H1 (cell line): Measurements from ENCODE around the gene DGCR8. TPM values are rescaled to one million over a fixed set of nuclear protein-coding genes. Genes with fewer than 3 reads are reported as not detected.

ENCODE experiments used
- CTCF ChIA-PET: fragments of 300-600 bp; sonication (Branson Sonifier 250); formaldehyde crosslinking; loops from one replicate; lab custom pipeline; 2021; ENCODE audit not compliant: partially characterized antibody; lab: Charles Lee
- POLR2A ChIA-PET: fragments of 300-600 bp; sonication (Branson Sonifier 250); formaldehyde crosslinking; loops from one replicate; lab custom pipeline; 2021; ENCODE audit warnings: inconsistent platforms; ENCODE audit not compliant: partially characterized antibody; lab: Charles Lee
- DNase-seq, 2 experiments: peaks; one replicate each; pipeline versions ENCODE4 v3.0.0 to v3.0.0-alpha.2; 2010 to 2022; ENCODE audit warnings: low spot score in 2 of 2, low read depth in 1 of 2, mixed read lengths in 1 of 2
- FAIRE-seq: peaks from 2 replicates; lab custom pipeline; 2011; peaks lifted over from hg19 to GRCh38; lab: Jason Lieb, UNC
- H2AFZ ChIP-seq: 2 replicates; pipeline ENCODE4 v1.8.1; 2012; ENCODE audit warnings: low read length, inconsistent platforms
- H2AK5ac ChIP-seq: 2 replicates; pipeline ENCODE4 v1.6.1; 2013; ENCODE audit warnings: low read depth, low read length
- H2BK120ac ChIP-seq: replicated peaks from 2 replicates; pipeline ENCODE3; 2013; ENCODE audit warnings: low read depth, low read length, inconsistent platforms
- H2BK12ac ChIP-seq: 2 replicates; pipeline ENCODE4 v1.6.1; 2013; ENCODE audit warnings: low read depth, low read length
- H2BK15ac ChIP-seq: 2 replicates; pipeline ENCODE4 v1.6.1; 2013; ENCODE audit warnings: low read length
- H2BK20ac ChIP-seq: 2 replicates; pipeline ENCODE4 v1.6.1; 2013; ENCODE audit warnings: low read length
- H2BK5ac ChIP-seq: 2 replicates; pipeline ENCODE4 v1.6.1; 2013; ENCODE audit warnings: low read depth, low read length
- H3K14ac ChIP-seq: 2 replicates; pipeline ENCODE4 v1.6.1; 2013; ENCODE audit warnings: inconsistent platforms; ENCODE audit not compliant: insufficient read length
- H3K18ac ChIP-seq: 2 replicates; pipeline ENCODE4 v1.6.1; 2013; ENCODE audit warnings: low read length; ENCODE audit errors: extremely low read depth
- H3K23ac ChIP-seq: 2 replicates; pipeline ENCODE4 v1.6.1; 2013; ENCODE audit warnings: inconsistent platforms; ENCODE audit not compliant: insufficient read length
- H3K23me2 ChIP-seq: 2 replicates; pipeline ENCODE4 v1.6.1; 2013; ENCODE audit warnings: low read depth, low read length
- H3K27ac ChIP-seq: 2 replicates; pipeline ENCODE4 v1.6.1; 2011; ENCODE audit warnings: low read depth, low read length, inconsistent platforms
- H3K27me3 ChIP-seq, 4 experiments: replicated peaks in 1 of 4; 1 replicate in 1 of 4; 2 replicates in 3 of 4; pipeline versions ENCODE4 v1.6.1 to v1.8.1; 2011 to 2013; ENCODE audit warnings: low read length in 3 of 4, mild to moderate bottlenecking in 3 of 4, inconsistent platforms in 2 of 4, mixed read lengths in 2 of 4, moderate library complexity in 1 of 4; ENCODE audit not compliant: control insufficient read depth in 3 of 4, insufficient read depth in 3 of 4; ENCODE audit errors: extremely low read depth in 1 of 4
- H3K36me3 ChIP-seq, 4 experiments: 2 replicates each; pipeline versions ENCODE4 v1.6.1 to v1.8.1; 2011 to 2013; ENCODE audit warnings: mild to moderate bottlenecking in 4 of 4, low read length in 3 of 4, moderate library complexity in 2 of 4, control low read depth in 1 of 4, inconsistent platforms in 1 of 4; ENCODE audit not compliant: insufficient read depth in 4 of 4, control insufficient read depth in 2 of 4
- H3K4ac ChIP-seq: replicated peaks from 2 replicates; pipeline ENCODE3; 2013; ENCODE audit warnings: low read length, low read depth, mixed read lengths, inconsistent platforms; ENCODE audit not compliant: insufficient read length
- H3K4me1 ChIP-seq, 4 experiments: replicated peaks in 1 of 4; 1 replicate in 1 of 4; 2 replicates in 3 of 4; pipeline versions ENCODE4 v1.6.1 to v1.8.1; 2011 to 2013; ENCODE audit warnings: low read length in 3 of 4, inconsistent platforms in 2 of 4, mixed read lengths in 1 of 4; ENCODE audit not compliant: insufficient read depth in 4 of 4, control insufficient read depth in 3 of 4
- H3K4me2 ChIP-seq, 2 experiments: 2 replicates each; pipeline versions ENCODE4 v1.6.1 to v1.8.1; 2011 to 2013; ENCODE audit warnings: low read depth in 2 of 2, low read length in 2 of 2, control low read depth in 1 of 2, inconsistent platforms in 1 of 2, mild to moderate bottlenecking in 1 of 2; ENCODE audit not compliant: insufficient read depth in 1 of 2
- H3K4me3 ChIP-seq, 4 experiments: fragments of 200-600, 300-600 bp in 1 of 4; sonication (generic), shearing (Covaris generic), sonication (Bioruptor Twin) in 1 of 4; 2 replicates each; pipeline versions ENCODE4 v1.5.1 to v1.8.1; 2011 to 2016; ENCODE audit warnings: low read length in 4 of 4, low read depth in 3 of 4, control low read depth in 2 of 4, inconsistent platforms in 2 of 4, mild to moderate bottlenecking in 2 of 4, mixed read lengths in 1 of 4, moderate library complexity in 1 of 4; ENCODE audit not compliant: insufficient read depth in 2 of 4; ENCODE audit errors: extremely low read depth in 1 of 4
- H3K56ac ChIP-seq: replicated peaks from 2 replicates; pipeline ENCODE3; 2013; ENCODE audit warnings: low read depth, mild to moderate bottlenecking, mixed read lengths, low read length, inconsistent platforms; ENCODE audit not compliant: insufficient read length
- H3K79me1 ChIP-seq: 2 replicates; pipeline ENCODE4 v1.6.1; 2013; ENCODE audit warnings: low read depth, low read length, control low read depth
- H3K79me2 ChIP-seq, 2 experiments: 2 replicates each; pipeline versions ENCODE4 v1.6.1 to v1.8.1; 2012 to 2013; ENCODE audit warnings: low read length in 2 of 2, mild to moderate bottlenecking in 2 of 2, inconsistent platforms in 1 of 2; ENCODE audit not compliant: insufficient read depth in 2 of 2, control insufficient read depth in 1 of 2
- H3K9ac ChIP-seq, 4 experiments: replicated peaks in 1 of 4; 1 replicate in 1 of 4; 2 replicates in 3 of 4; pipeline versions ENCODE4 v1.6.1 to v1.8.1; 2011 to 2013; ENCODE audit warnings: low read depth in 3 of 4, low read length in 3 of 4, control low read depth in 2 of 4, mild to moderate bottlenecking in 2 of 4, moderate library complexity in 2 of 4, inconsistent platforms in 1 of 4; ENCODE audit errors: extremely low read depth in 1 of 4
- H3K9me3 ChIP-seq, 2 experiments: 2 replicates each; pipeline versions ENCODE4 v1.6.1 to v1.8.1; 2012 to 2013; ENCODE audit warnings: mild to moderate bottlenecking in 2 of 2, moderate library complexity in 2 of 2, control low read depth in 1 of 2, inconsistent platforms in 1 of 2, low read depth in 1 of 2, low read length in 1 of 2, mixed read lengths in 1 of 2; ENCODE audit not compliant: insufficient read depth in 2 of 2
- H4K20me1 ChIP-seq, 2 experiments: replicated peaks in 1 of 2; 2 replicates each; pipeline versions ENCODE3 to v1.8.1; 2011 to 2013; ENCODE audit warnings: inconsistent platforms in 2 of 2, low read length in 2 of 2, mild to moderate bottlenecking in 1 of 2; ENCODE audit not compliant: insufficient read depth in 2 of 2, control insufficient read depth in 1 of 2
- H4K5ac ChIP-seq: 2 replicates; pipeline ENCODE4 v1.6.1; 2013; ENCODE audit warnings: low read length, low read depth, mixed read lengths, inconsistent platforms; ENCODE audit not compliant: insufficient read length
- H4K8ac ChIP-seq: 2 replicates; pipeline ENCODE4 v1.8.0; 2013; ENCODE audit warnings: mild to moderate bottlenecking, moderate library complexity, low read length, inconsistent platforms; ENCODE audit not compliant: insufficient read depth; ENCODE audit errors: extremely low read depth
- H4K91ac ChIP-seq: replicated peaks from 2 replicates; pipeline ENCODE3; 2013; ENCODE audit warnings: low read length, mixed read lengths, inconsistent platforms; ENCODE audit not compliant: insufficient read length
- CBX8 ChIP-seq: fragments of 300-800, 300-1000 bp; sonication (generic); IDR thresholded peaks from 2 replicates; pipeline ENCODE4 v1.7.1; 2016; ENCODE audit warnings: low read depth, low read length, borderline replicate concordance
- CREB1 ChIP-seq: IDR thresholded peaks from 2 replicates; pipeline ENCODE4 v1.6.1; 2012; ENCODE audit warnings: inconsistent platforms
- EGR1 ChIP-seq: IDR thresholded peaks from 2 replicates; pipeline ENCODE4 v1.6.1; 2011; ENCODE audit warnings: low read depth, low read length, borderline replicate concordance
- EZH2 ChIP-seq: fragments of 200-600 bp; sonication (generic); IDR thresholded peaks from 2 replicates; pipeline ENCODE4 v1.7.1; 2012; ENCODE audit warnings: low read depth, mild to moderate bottlenecking, moderate library complexity, low read length, inconsistent platforms; ENCODE audit not compliant: severe bottlenecking
- GABPA ChIP-seq: IDR thresholded peaks from 2 replicates; pipeline ENCODE4 v1.6.1; 2011; ENCODE audit warnings: mild to moderate bottlenecking, low read length, moderate library complexity, borderline replicate concordance; ENCODE audit not compliant: insufficient read depth
- JUN ChIP-seq: IDR thresholded peaks from 2 replicates; pipeline ENCODE4 v1.6.1; 2011; ENCODE audit warnings: low read depth, mild to moderate bottlenecking, improper control_type of control experiment, low read length
- TBP ChIP-seq: IDR thresholded peaks from 2 replicates; pipeline ENCODE4 v1.6.1; 2011; ENCODE audit warnings: low read depth, low read length, improper control_type of control experiment
- YY1 ChIP-seq: IDR thresholded peaks from 2 replicates; pipeline ENCODE4 v1.6.1; 2011; ENCODE audit warnings: low read depth, mild to moderate bottlenecking, low read length
- WGBS, 2 experiments: shearing (Covaris generic) in 1 of 2; methylation state at CpG; one replicate each; pipeline versions ENCODE4 v1.1.6 to v1.1.7; 2013 to 2015; ENCODE audit warnings: low lambda C conversion rate in 2 of 2, mixed read lengths in 2 of 2, inconsistent platforms in 1 of 2, low coverage in 1 of 2, missing lambda C conversion rate in 1 of 2; ENCODE audit not compliant: insufficient replicate concordance in 2 of 2, insufficient coverage in 1 of 2, insufficient read length in 1 of 2; ENCODE audit errors: extremely low coverage in 1 of 2, missing lambda C conversion rate in 1 of 2; 5-methylcytosine and 5-hydroxymethylcytosine counted together
- polyA plus RNA-seq, 7 experiments: library from polyadenylated mRNA; depleted of rRNA in 3 of 7; stranded (reverse) in 5 of 7; unstranded in 2 of 7; fragments of >200 nt in 5 of 7; fragments of 200-250 nt in 2 of 7; gene quantifications; 1 replicate in 5 of 7; 2 replicates in 1 of 7; 4 replicates in 1 of 7; pipeline versions ENCODE4 v1.2.1 to v1.2.3, GENCODE V29; 2011 to 2013; ENCODE audit warnings: missing spikeins in 2 of 7, mixed read lengths in 2 of 7
- total RNA-seq: library from RNA; stranded (reverse); fragmentation: NEBNext Ultra II Directional; extraction: Animal tissue kit (Norgen Biotek cat#: 25700); gene quantifications from 2 replicates; pipeline ENCODE4 v1.2.1, GENCODE V29; 2021

DGCR8 gene
- total and polyA plus RNA-seq, 2 of the 8 experiments (the other 6 are each of a cell fraction or from before 2014, with no cell fraction given): 23.7 to 43.7 TPM

- peak within 1 kb of the TSS; percentile 80 for H3K27ac ChIP-seq
- no peak within 1 kb of the TSS for H2AFZ ChIP-seq
- POLR2A ChIA-PET: interaction anchor here (1.8 to 22.7 kb wide), 4 partner anchors 12 to 143 kb away, joined by 4 to 598 read pairs (median 117); partner anchors contain the start of genes DGCR8 and ZDHHC8
- H2BK15ac ChIP-seq: no peak within 1 kb of the TSS; the same call in 1 of the 2 replicates
- H3K36me3 ChIP-seq: peaks cover 22 to 41% (median 32%) of the 10 kb centered on the region in 4 experiments
- no peaks in the 10 kb centered on the region for H3K9me3 ChIP-seq
- peak within 1 kb of the TSS; percentile 76 for H2BK120ac ChIP-seq
- no peak within 1 kb of the TSS for H3K23ac ChIP-seq
- H3K9ac ChIP-seq: peak within 1 kb of the TSS; percentile 57 to 92 (median 84)
- H3K4me3 ChIP-seq: peak within 1 kb of the TSS; percentile 80 to 96 (median 93)
- peaks cover 26 to 49% of the 10 kb centered on the region in 2 experiments for H3K79me2 ChIP-seq
- WGBS, 2 experiments: 91% methylated on average over 30 of the region's 30 CpGs; no CpG with 5 or more reads in 1 of the 2 experiments
- H4K8ac ChIP-seq: peak within 1 kb of the TSS; percentile 92
- peaks cover 0 to 11% (median 5%) of the 10 kb centered on the region in 4 experiments; a peak in 5 of 7 replicates for H3K4me1 ChIP-seq
- no peak within 1 kb of the TSS for H3K14ac ChIP-seq
- H3K18ac ChIP-seq: peak within 1 kb of the TSS; percentile 60; the same call in 1 of the 2 replicates
- H4K20me1 ChIP-seq: peaks cover 13 to 15% of the 10 kb centered on the region in 2 experiments
- FAIRE-seq: no peak
- H3K27me3 ChIP-seq: no peaks in the 10 kb centered on the region
- CTCF ChIA-PET: interaction anchor here (0.8 to 2.2 kb wide), 9 partner anchors 8 to 41 kb away, joined by 3 to 9 read pairs (median 4); no protein-coding TSS in a partner anchor
- H3K4me2 ChIP-seq: peak within 1 kb of the TSS; percentile 63 to 92
- no peak within 1 kb of the TSS for H2BK12ac ChIP-seq
- H4K91ac ChIP-seq: peak within 1 kb of the TSS; percentile 95
- H2BK5ac ChIP-seq: peak within 1 kb of the TSS; percentile 90
- H3K79me1 ChIP-seq: peaks cover 7% of the 10 kb centered on the region; the same call in 1 of the 2 replicates
- H4K5ac ChIP-seq: peak within 1 kb of the TSS; percentile 81
- no peak for DNase-seq
- TF ChIP-seq EGR1 (no peak), CBX8 (no peak), CREB1 (no peak), EZH2 (no peak), TBP (no peak), JUN (no peak), YY1 (no peak), GABPA (no peak)
- no peaks in the 10 kb centered on the region; the same call in 1 of the 2 replicates for H3K23me2 ChIP-seq
- H2BK20ac ChIP-seq: no peak within 1 kb of the TSS
- peak within 1 kb of the TSS; percentile 97 for H3K4ac ChIP-seq
- no peak within 1 kb of the TSS; the same call in 1 of the 2 replicates for H2AK5ac ChIP-seq
- peak within 1 kb of the TSS; percentile 84 for H3K56ac ChIP-seq
Observed at GRCh38 chr22:20115691-20116375, 35.8 kb downstream of the DGCR8 start, which contains the start of gene RANBP1. Gene RANBP1 (plus strand): TSS chr22:20116104. CDS start chr22:20116185, 81 bp downstream.
